IMR-90 (cell line): ENCODE results near the gene STK17A. TPM values are rescaled to one million over a fixed set of nuclear protein-coding genes. Genes with fewer than 3 reads are reported as not detected.

ENCODE experiments used
- ATAC-seq: fragments of 200-7000 bp; cut with Tn5 transposase; 2 replicates; pipeline ENCODE4 v1.9.1; 2020; ENCODE audit warnings: low read depth, mild to moderate bottlenecking, moderate library complexity
- BruUV-seq: library from RNA; stranded (reverse); fragments of 400-500 nt; replicated peaks from 2 replicates; lab custom pipeline; 2021; lab: Mats Ljungman, UMichigan
- CTCF ChIA-PET: fragments of 300-600 bp; formaldehyde crosslinking; extraction: SDS; loops from one replicate; lab custom pipeline; 2021; ENCODE audit warnings: antibody characterized with exemption; lab: Yijun Ruan, JAX
- POLR2A ChIA-PET: fragments of 300-600 bp; sonication (Branson Sonifier 250); formaldehyde crosslinking; loops from one replicate; lab custom pipeline; 2022; ENCODE audit warnings: antibody characterized with exemption; ENCODE audit not compliant: unreplicated experiment; lab: Charles Lee
- DNase-seq: peaks from one replicate; pipeline ENCODE4 v3.0.0; 2013
- H2AFZ ChIP-seq: replicated peaks from 2 replicates; pipeline ENCODE3; 2013; ENCODE audit warnings: low read length, mild to moderate bottlenecking; ENCODE audit not compliant: poor library complexity
- H2AK5ac ChIP-seq: 2 replicates; pipeline ENCODE4 v1.6.1; 2013; ENCODE audit warnings: low read depth, low read length, inconsistent platforms
- H2AK9ac ChIP-seq: replicated peaks from 2 replicates; pipeline ENCODE3; 2013; ENCODE audit warnings: mild to moderate bottlenecking, low read depth, low read length, moderate library complexity; ENCODE audit not compliant: poor library complexity
- H2BK120ac ChIP-seq: 2 replicates; pipeline ENCODE4 v1.6.1; 2013; ENCODE audit warnings: low read depth, low read length, inconsistent platforms
- H2BK15ac ChIP-seq: 3 replicates; pipeline ENCODE4 v1.6.1; 2013; ENCODE audit warnings: low read depth, low read length, inconsistent platforms
- H2BK20ac ChIP-seq: 2 replicates; pipeline ENCODE4 v1.6.1; 2013; ENCODE audit warnings: low read depth, mild to moderate bottlenecking, inconsistent platforms, low read length, moderate library complexity
- H2BK5ac ChIP-seq: 2 replicates; pipeline ENCODE4 v1.6.1; 2013; ENCODE audit warnings: mild to moderate bottlenecking, low read depth, low read length, inconsistent platforms; ENCODE audit not compliant: poor library complexity, severe bottlenecking
- H3K14ac ChIP-seq: replicated peaks from 2 replicates; pipeline ENCODE4 v1.6.1; 2013; ENCODE audit warnings: low read depth, low read length, inconsistent platforms
- H3K18ac ChIP-seq: 2 replicates; pipeline ENCODE4 v1.6.1; 2013; ENCODE audit warnings: low read depth, low read length, control low read depth
- H3K23ac ChIP-seq: 2 replicates; pipeline ENCODE4 v1.6.1; 2013; ENCODE audit warnings: low read depth, low read length, inconsistent platforms
- H3K27ac ChIP-seq: 2 replicates; pipeline ENCODE4 v1.5.1; 2013; ENCODE audit warnings: mild to moderate bottlenecking, control low read depth, low read length; ENCODE audit not compliant: insufficient read depth
- H3K27me3 ChIP-seq: 2 replicates; pipeline ENCODE4 v1.6.1; 2013; ENCODE audit warnings: low read length; ENCODE audit not compliant: control insufficient read depth, insufficient read depth
- H3K36me3 ChIP-seq: 2 replicates; pipeline ENCODE4 v1.6.1; 2013; ENCODE audit warnings: low read length, mixed read lengths; ENCODE audit not compliant: control insufficient read depth, insufficient read depth
- H3K4ac ChIP-seq: 2 replicates; pipeline ENCODE4 v1.6.1; 2013; ENCODE audit warnings: low read depth, low read length, inconsistent platforms
- H3K4me1 ChIP-seq: 2 replicates; pipeline ENCODE4 v1.6.1; 2013; ENCODE audit warnings: low read length, mixed read lengths; ENCODE audit not compliant: control insufficient read depth, insufficient read depth
- H3K4me2 ChIP-seq: 2 replicates; pipeline ENCODE4 v1.6.1; 2013; ENCODE audit warnings: low read depth, mild to moderate bottlenecking, control low read depth, low read length, moderate library complexity
- H3K4me3 ChIP-seq: 2 replicates; pipeline ENCODE4 v1.5.1; 2013; ENCODE audit warnings: low read depth, mild to moderate bottlenecking, control low read depth, low read length, moderate library complexity; ENCODE audit not compliant: insufficient read depth
- H3K56ac ChIP-seq: 2 replicates; pipeline ENCODE4 v1.6.1; 2013; ENCODE audit warnings: low read length, inconsistent platforms; ENCODE audit not compliant: insufficient read depth; ENCODE audit errors: extremely low read depth
- H3K79me1 ChIP-seq, 2 experiments: 2 replicates each; pipeline ENCODE4 v1.6.1; 2013; ENCODE audit warnings: low read length in 2 of 2, inconsistent platforms in 1 of 2, low read depth in 1 of 2
- H3K9ac ChIP-seq: 2 replicates; pipeline ENCODE4 v1.6.1; 2013; ENCODE audit warnings: low read depth, low read length, control low read depth
- H3K9me1 ChIP-seq: 2 replicates; pipeline ENCODE4 v1.6.1; 2013; ENCODE audit warnings: low read length, inconsistent platforms; ENCODE audit not compliant: insufficient read depth
- H3K9me3 ChIP-seq: 2 replicates; pipeline ENCODE4 v1.6.1; 2013; ENCODE audit warnings: low read length; ENCODE audit not compliant: control insufficient read depth, insufficient read depth
- H4K20me1 ChIP-seq: 2 replicates; pipeline ENCODE4 v1.6.1; 2013; ENCODE audit warnings: low read length, inconsistent platforms; ENCODE audit not compliant: insufficient read depth
- H4K5ac ChIP-seq: 2 replicates; pipeline ENCODE4 v1.6.1; 2013; ENCODE audit warnings: mild to moderate bottlenecking, low read depth, low read length, control low read depth
- H4K8ac ChIP-seq, 2 experiments: 2 replicates each; pipeline ENCODE4 v1.6.1; 2013; ENCODE audit warnings: low read depth in 2 of 2, low read length in 2 of 2, control low read depth in 1 of 2, inconsistent platforms in 1 of 2
- H4K91ac ChIP-seq: 2 replicates; pipeline ENCODE4 v1.6.1; 2013; ENCODE audit warnings: low read depth, low read length, inconsistent platforms; ENCODE audit not compliant: insufficient read depth
- CEBPB ChIP-seq: IDR thresholded peaks from 2 replicates; pipeline ENCODE4 v1.6.1; 2012; ENCODE audit warnings: low read depth, low read length, improper control_type of control experiment
- CHD1 ChIP-seq: IDR thresholded peaks from 2 replicates; pipeline ENCODE4 v1.6.1; 2012; ENCODE audit warnings: low read depth, low read length, improper control_type of control experiment
- CTCF ChIP-seq: conservative IDR thresholded peaks from 2 replicates; pipeline ENCODE4 v1.5.1; 2012; ENCODE audit warnings: mild to moderate bottlenecking, low read depth, low read length, improper control_type of control experiment
- MAFK ChIP-seq: IDR thresholded peaks from 2 replicates; pipeline ENCODE4 v1.6.1; 2012; ENCODE audit warnings: low read depth, low read length, improper control_type of control experiment
- MAZ ChIP-seq: IDR thresholded peaks from 2 replicates; pipeline ENCODE4 v1.6.1; 2012; ENCODE audit warnings: low read depth, mild to moderate bottlenecking, low read length, improper control_type of control experiment, moderate library complexity, borderline replicate concordance
- NFE2L2 ChIP-seq: fragments of 150-350 bp; IDR thresholded peaks from 2 replicates; pipeline ENCODE4 v1.6.1; 2016; ENCODE audit warnings: low read depth, mild to moderate bottlenecking, low read length
- RAD21 ChIP-seq: IDR thresholded peaks from 2 replicates; pipeline ENCODE4 v1.6.1; 2012; ENCODE audit warnings: low read length, improper control_type of control experiment
- RCOR1 ChIP-seq: IDR thresholded peaks from 2 replicates; pipeline ENCODE4 v1.6.1; 2012; ENCODE audit warnings: mild to moderate bottlenecking, low read length, improper control_type of control experiment; ENCODE audit not compliant: insufficient replicate concordance
- RFX5 ChIP-seq: IDR thresholded peaks from 2 replicates; pipeline ENCODE4 v1.8.0; 2012; ENCODE audit warnings: low read depth, mild to moderate bottlenecking, low read length, moderate library complexity
- SMC3 ChIP-seq: fragments of 150-350 bp; IDR thresholded peaks from 2 replicates; pipeline ENCODE4 v1.6.1; 2016; ENCODE audit warnings: low read depth, mild to moderate bottlenecking, antibody characterized with exemption, low read length, moderate library complexity
- WGBS, 2 experiments: methylation state at CpG; one replicate each; pipeline versions ENCODE4 v1.1.5 to v1.1.7; 2013; ENCODE audit warnings: missing lambda C conversion rate in 2 of 2; ENCODE audit not compliant: insufficient read length in 1 of 2; ENCODE audit errors: extremely low coverage in 2 of 2; 5-methylcytosine and 5-hydroxymethylcytosine counted together
- dilution Hi-C: fragments of 300-500 bp; cut with HindIII; formaldehyde crosslinking; loops from one replicate; pipeline ENCODE4 v1.14.3; 2018; ENCODE audit warnings: low sequenced_read_pairs; ENCODE audit not compliant: unreplicated experiment
- in situ Hi-C: fragments of 300-500 bp; cut with MboI; formaldehyde crosslinking; loops from 3 replicates; pipeline ENCODE4 v1.14.3; 2019; ENCODE audit warnings: low sequenced_read_pairs, inconsistent platforms, mixed read lengths
- intact Hi-C: fragments of 100-400 bp; cut with micrococcal nuclease; formaldehyde crosslinking; loops from 2 replicates; pipeline ENCODE4 v1.10.0; 2022
- polyA plus RNA-seq, 3 experiments: library from polyadenylated mRNA; depleted of rRNA; stranded (reverse); fragments of >200 nt; gene quantifications; 2 replicates each; pipeline ENCODE4 v1.2.3, GENCODE V29; 2012; ENCODE audit warnings: low replicate concordance in 1 of 3
- total RNA-seq: library from RNA; depleted of rRNA; stranded (reverse); fragments of >200 nt; gene quantifications from 2 replicates; pipeline ENCODE4 v1.2.3, GENCODE V29; 2012
- TF ChIP-seq, protein P1 (sequence below): fragments of 150-350 bp; IDR thresholded peaks from 2 replicates; pipeline ENCODE4 v1.6.1; 2016; ENCODE audit warnings: low read depth, mild to moderate bottlenecking, low read length, moderate library complexity, borderline replicate concordance
- TF ChIP-seq, protein P2 (sequence below): fragments of 150-350 bp; IDR thresholded peaks from 2 replicates; pipeline ENCODE4 v1.6.1; 2017; ENCODE audit warnings: mild to moderate bottlenecking, antibody characterized with exemption, low read length, low read depth

Gene STK17A
- total and polyA plus RNA-seq, 2 of the 4 experiments (the other 2 are of a cell fraction), result 40.5 to 50.5 TPM

GRCh38 chr7:43653466-43653865, 70.6 kb downstream of the STK17A start:
- ATAC-seq (no peak), DNase-seq (no peak)
- Histone ChIP-seq H2BK5ac (peak overlapping the region; percentile 10), H2AK5ac (no peak overlapping the region), H3K14ac (0 out of 2 replicates have a peak overlapping the region, but pooled peaks have one; percentile 5), H3K9me3 (no peaks in the 10 kb centered on the region), H2AFZ (no peak overlapping the region), H3K4ac (peak overlapping the region; percentile 48; the same call in 1 of the 2 replicates), H3K23ac (no peak overlapping the region), H3K79me1 (peaks cover 35 to 65% of the 10 kb centered on the region in 2 experiments), H4K8ac (peak overlapping the region; percentile 26 to 46; a peak in 3 of 4 replicates), H3K9me1 (peaks cover 22% of the 10 kb centered on the region), H3K56ac (no peak overlapping the region), H3K36me3 (peaks cover 2% of the 10 kb centered on the region; the same call in 1 of the 2 replicates), H3K9ac (no peak overlapping the region), H2AK9ac (no peak overlapping the region), H4K5ac (peak overlapping the region; percentile 46; the same call in 1 of the 2 replicates), H2BK120ac (peak overlapping the region; percentile 44; the same call in 1 of the 2 replicates), H3K4me1 (peaks cover 24% of the 10 kb centered on the region), H2BK20ac (0 out of 2 replicates have a peak overlapping the region, but pooled peaks have one; percentile 17), H4K91ac (no peak overlapping the region), H3K4me2 (no peak overlapping the region), H3K27ac (no peak overlapping the region), H2BK15ac (peak overlapping the region; percentile 67; the same call in 2 of the 3 replicates), H4K20me1 (no peaks in the 10 kb centered on the region), H3K4me3 (no peak overlapping the region), H3K27me3 (no peaks in the 10 kb centered on the region), H3K18ac (peak overlapping the region; percentile 62; the same call in 1 of the 2 replicates)
- in situ Hi-C loops (no loop called here), intact Hi-C loops (no loop called here), dilution Hi-C loops (no loop called here)
- TF ChIP-seq, protein P1, sequence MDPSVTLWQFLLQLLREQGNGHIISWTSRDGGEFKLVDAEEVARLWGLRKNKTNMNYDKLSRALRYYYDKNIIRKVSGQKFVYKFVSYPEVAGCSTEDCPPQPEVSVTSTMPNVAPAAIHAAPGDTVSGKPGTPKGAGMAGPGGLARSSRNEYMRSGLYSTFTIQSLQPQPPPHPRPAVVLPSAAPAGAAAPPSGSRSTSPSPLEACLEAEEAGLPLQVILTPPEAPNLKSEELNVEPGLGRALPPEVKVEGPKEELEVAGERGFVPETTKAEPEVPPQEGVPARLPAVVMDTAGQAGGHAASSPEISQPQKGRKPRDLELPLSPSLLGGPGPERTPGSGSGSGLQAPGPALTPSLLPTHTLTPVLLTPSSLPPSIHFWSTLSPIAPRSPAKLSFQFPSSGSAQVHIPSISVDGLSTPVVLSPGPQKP, result no peak
- TF ChIP-seq NFE2L2 (no peak), CTCF (no peak), CEBPB (no peak), MAZ (no peak), CHD1 (no peak), MAFK (no peak), RFX5 (no peak), SMC3 (no peak), RCOR1 (no peak), RAD21 (no peak)
- TF ChIP-seq, protein P2, sequence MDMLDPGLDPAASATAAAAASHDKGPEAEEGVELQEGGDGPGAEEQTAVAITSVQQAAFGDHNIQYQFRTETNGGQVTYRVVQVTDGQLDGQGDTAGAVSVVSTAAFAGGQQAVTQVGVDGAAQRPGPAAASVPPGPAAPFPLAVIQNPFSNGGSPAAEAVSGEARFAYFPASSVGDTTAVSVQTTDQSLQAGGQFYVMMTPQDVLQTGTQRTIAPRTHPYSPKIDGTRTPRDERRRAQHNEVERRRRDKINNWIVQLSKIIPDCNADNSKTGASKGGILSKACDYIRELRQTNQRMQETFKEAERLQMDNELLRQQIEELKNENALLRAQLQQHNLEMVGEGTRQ, result no peak
- no TSS peak for BruUV-seq
- CTCF ChIA-PET, result interaction anchor here (0.6 kb wide), 1 partner anchor 17 kb away, joined by 4 read pairs; no protein-coding TSS in a partner anchor
- WGBS, 2 experiments, result no CpG with 5 or more reads among the region's 4 CpGs
- POLR2A ChIA-PET, result interaction anchor here (0.7 kb wide), 1 partner anchor 16 kb away, joined by 6 read pairs; no protein-coding TSS in a partner anchor
